HL-60/S4 treated with retinoic acid at 250 ng/mL for 4 days and 3 days (cell line): ENCODE data around the gene SLC38A10.
"Not testable (repeated sequence)": the region's sequence is repeated elsewhere in the genome, so short reads cannot be mapped to it uniquely, and the experiment has no call there.

Source experiments
- in situ Hi-C: fragments of 300-500 bp; cut with MboI; formaldehyde crosslinking; loops from 2 replicates; pipeline ENCODE4 v1.7.0; 2022; ENCODE audit warnings: low sequenced_read_pairs

The SLC38A10 gene

GRCh38 chr17:81313776-81314397 lies 18.8 kb upstream of the SLC38A10 start:
- in situ Hi-C loops: no loop called here

- in situ Hi-C loops: no loop called here
These were observed 17.7 kb upstream of the SLC38A10 start for GRCh38 chr17:81312624-81313325.

- in situ Hi-C loops: no loop called here
These were observed 16.8 kb upstream of the SLC38A10 start for GRCh38 chr17:81311946-81312345.

GRCh38 chr17:81310949-81311550 lies 15.9 kb upstream of the SLC38A10 start:
- in situ Hi-C loops: no loop called here

- in situ Hi-C loops: no loop called here
These were observed 15.0 kb upstream of the SLC38A10 start for GRCh38 chr17:81309859-81310839.

GRCh38 chr17:81309140-81309858 lies 14.2 kb upstream of the SLC38A10 start:
- in situ Hi-C loops: no loop called here

- in situ Hi-C loops: not testable (repeated sequence)
These were observed 13.7 kb upstream of the SLC38A10 start for GRCh38 chr17:81308784-81309139.

- in situ Hi-C loops: no loop called here
These were observed 12.8 kb upstream of the SLC38A10 start for GRCh38 chr17:81307636-81308560.

GRCh38 chr17:81306898-81307510 lies 11.9 kb upstream of the SLC38A10 start:
- in situ Hi-C loops: no loop called here

- in situ Hi-C loops: no loop called here
These were observed 11.4 kb upstream of the SLC38A10 start for GRCh38 chr17:81306491-81306890.

- in situ Hi-C loops: no loop called here
These were observed 10.0 kb upstream of the SLC38A10 start for GRCh38 chr17:81305051-81305630.

GRCh38 chr17:81304196-81305015 lies 9.3 kb upstream of the SLC38A10 start:
- in situ Hi-C loops: no loop called here

GRCh38 chr17:81303385-81303784 lies 8.3 kb upstream of the SLC38A10 start:
- in situ Hi-C loops: no loop called here

GRCh38 chr17:81302861-81303333 lies 7.8 kb upstream of the SLC38A10 start:
- in situ Hi-C loops: no loop called here

GRCh38 chr17:81302324-81302723 lies 7.2 kb upstream of the SLC38A10 start:
- in situ Hi-C loops: no loop called here

GRCh38 chr17:81301195-81302144 lies 6.4 kb upstream of the SLC38A10 start:
- in situ Hi-C loops: no loop called here
